Measurements from ENCODE around the gene LRRC36.

Gene LRRC36

DNA sequence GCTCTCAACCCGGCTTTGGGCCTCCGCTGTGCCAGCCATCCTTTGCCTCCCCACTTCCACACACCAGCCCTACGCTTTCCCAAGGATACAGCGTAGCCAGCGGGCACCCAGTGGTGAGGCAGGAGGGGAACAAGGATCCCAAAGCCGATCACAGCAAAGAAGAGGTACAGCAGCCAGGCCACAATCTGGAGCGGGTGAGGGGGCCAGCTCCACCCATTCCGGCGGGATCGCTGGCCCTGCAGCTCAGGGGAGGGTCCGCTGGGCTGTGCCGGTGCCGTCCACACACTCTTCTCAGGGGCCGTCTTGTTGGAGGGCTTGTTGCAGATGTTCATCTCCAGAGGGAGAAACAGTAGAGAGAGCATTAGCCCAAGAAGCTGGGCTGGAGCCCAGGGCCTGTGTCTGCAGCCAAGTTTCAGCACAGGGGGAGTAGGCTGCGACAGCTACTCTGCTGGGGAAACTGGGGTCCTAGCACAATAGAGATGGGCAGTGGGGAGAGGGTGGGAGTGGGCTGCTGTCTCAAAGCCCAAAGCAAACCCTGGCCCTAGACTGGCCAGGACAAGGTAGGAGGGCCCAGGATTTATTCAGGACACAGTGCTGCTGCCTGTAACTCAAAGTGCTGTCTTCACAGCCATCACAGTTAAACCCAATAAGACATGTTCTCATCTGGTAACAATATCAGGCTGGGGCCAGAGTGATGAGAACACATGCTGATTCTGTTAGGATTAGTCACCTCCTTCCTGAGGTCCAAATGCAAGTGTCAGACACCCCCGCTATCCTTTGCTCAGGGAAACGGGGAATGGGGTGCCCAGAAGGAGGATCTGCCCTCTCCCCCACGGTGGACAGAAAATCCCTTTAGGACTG lies 79.7 kb downstream of the LRRC36 start:
- Histone ChIP-seq H4K20me1 (ENCODE audit: low read depth, low read length) (no peaks in the 10 kb centered on the region), H3K79me2 (ENCODE audit: insufficient read depth, low read length) (no peaks in the 10 kb centered on the region), H3K4me3 (ENCODE audit: insufficient read depth, low read length, poor library complexity, severe bottlenecking) (no peak overlapping the region), H3F3A (ENCODE audit: insufficient read depth) (no peaks in the 10 kb centered on the region), H3K9me2 (replicated peaks; ENCODE audit: insufficient read depth, low read length) (no peaks in the 10 kb centered on the region), H2AFZ (ENCODE audit: low read depth, low read length, severe bottlenecking) (no peak overlapping the region), H3K27me3 (ENCODE audit: low read length) (no peaks in the 10 kb centered on the region), H3K9ac (ENCODE audit: low read length) (no peak overlapping the region), H3K9me3 (ENCODE audit: insufficient read depth, low read length) (no peaks in the 10 kb centered on the region), H3K27ac (ENCODE audit: low read depth, low read length) (no peak overlapping the region), H3K36me3 (ENCODE audit: low read length) (no peaks in the 10 kb centered on the region), H3K4me2 (ENCODE audit: low read depth, low read length, poor library complexity, severe bottlenecking) (no peak overlapping the region)
- TF ChIP-seq CTCF (IDR thresholded peaks at IDR 0.05; ENCODE audit: insufficient read depth, low read length, poor library complexity, severe bottlenecking) (no peak), EZH2phosphoT487 (conservative IDR thresholded peaks at IDR 0.05; ENCODE audit: low read length) (no peak)

DNA sequence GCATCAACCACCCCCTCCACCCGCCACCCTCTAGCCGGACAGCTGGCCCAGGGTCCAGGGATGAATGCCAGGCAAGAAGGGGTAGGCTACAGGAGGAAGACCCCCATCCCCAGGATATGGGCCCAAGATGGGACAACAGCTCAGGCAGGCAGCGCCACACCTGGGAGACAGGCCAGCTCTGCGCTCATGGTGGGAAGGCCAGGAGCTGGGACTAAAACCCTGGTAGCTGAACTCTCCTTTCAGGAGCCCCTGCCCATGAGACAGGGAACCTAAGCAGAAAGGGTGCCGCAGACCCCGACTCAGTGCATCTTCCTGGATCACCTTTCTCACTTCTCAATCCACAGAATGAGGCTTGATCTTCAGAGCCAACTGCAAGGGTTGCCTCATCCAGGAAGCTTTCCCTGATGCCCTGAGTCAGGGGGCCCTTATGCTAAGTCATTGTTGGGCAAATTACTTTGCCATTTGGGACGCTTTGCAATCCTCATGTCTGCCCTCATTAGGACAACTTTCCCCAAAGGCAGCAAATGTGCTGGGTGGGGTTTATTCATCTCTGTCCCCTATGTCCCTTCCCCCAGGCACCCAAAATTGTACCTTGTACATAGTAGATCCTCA lies 80.7 kb downstream of the LRRC36 start:
- no peaks in the 10 kb centered on the region for H4K20me1 ChIP-seq (ENCODE audit: low read depth, low read length)
- TF ChIP-seq CTCF (IDR thresholded peaks at IDR 0.05; ENCODE audit: insufficient read depth, low read length, poor library complexity, severe bottlenecking) (no peak), EZH2phosphoT487 (conservative IDR thresholded peaks at IDR 0.05; ENCODE audit: low read length) (no peak)
- H3K9me3 ChIP-seq (ENCODE audit: insufficient read depth, low read length): no peaks in the 10 kb centered on the region
- H3K9ac ChIP-seq (ENCODE audit: low read length): no peak overlapping the region
- H3K9me2 ChIP-seq (replicated peaks; ENCODE audit: insufficient read depth, low read length): no peaks in the 10 kb centered on the region
- H3K79me2 ChIP-seq (ENCODE audit: insufficient read depth, low read length): no peaks in the 10 kb centered on the region
- no peak overlapping the region for H2AFZ ChIP-seq (ENCODE audit: low read depth, low read length, severe bottlenecking)
- no peak overlapping the region for H3K4me2 ChIP-seq (ENCODE audit: low read depth, low read length, poor library complexity, severe bottlenecking)
- no peaks in the 10 kb centered on the region for H3F3A ChIP-seq (ENCODE audit: insufficient read depth)
- no peak overlapping the region for H3K27ac ChIP-seq (ENCODE audit: low read depth, low read length)
- no peak overlapping the region for H3K4me3 ChIP-seq (ENCODE audit: insufficient read depth, low read length, poor library complexity, severe bottlenecking)
- H3K27me3 ChIP-seq (ENCODE audit: low read length): no peaks in the 10 kb centered on the region
- no peaks in the 10 kb centered on the region for H3K36me3 ChIP-seq (ENCODE audit: low read length)

DNA sequence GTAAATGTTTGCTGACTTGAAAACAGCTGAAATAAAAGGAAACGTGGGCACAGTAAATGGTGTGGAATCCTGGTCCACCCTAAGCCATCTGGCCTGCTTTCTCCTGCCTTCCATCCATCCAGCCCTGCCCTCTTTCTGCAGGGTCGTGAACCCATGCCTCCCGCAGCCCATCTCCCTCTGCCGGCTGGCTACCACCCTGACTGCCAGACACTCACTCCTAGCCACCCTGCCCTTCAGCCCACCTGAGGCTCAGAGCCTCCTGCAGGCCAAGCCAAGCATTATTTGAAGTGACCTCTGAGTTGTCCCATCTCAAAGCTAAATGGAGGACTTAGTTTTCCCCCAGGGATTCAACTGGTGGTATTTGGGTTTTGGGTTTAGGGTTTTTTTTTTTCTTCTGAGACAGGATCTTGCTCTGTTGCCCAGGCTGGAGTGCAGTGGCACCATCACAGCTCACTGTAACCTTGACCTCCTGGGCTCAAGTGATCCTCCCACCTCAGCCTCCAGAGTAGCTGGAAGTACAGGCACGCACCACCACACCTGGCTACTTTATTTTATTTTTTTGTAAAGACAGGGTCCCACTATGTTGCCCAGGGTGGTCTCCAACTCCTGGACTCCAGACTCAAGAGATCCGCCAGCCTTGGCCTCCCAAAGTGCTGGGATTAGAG lies 81.3 kb downstream of the LRRC36 start:
- Histone ChIP-seq H3K4me3 (ENCODE audit: insufficient read depth, low read length, poor library complexity, severe bottlenecking) (no peak overlapping the region), H2AFZ (ENCODE audit: low read depth, low read length, severe bottlenecking) (no peak overlapping the region), H3K9me2 (replicated peaks; ENCODE audit: insufficient read depth, low read length) (no peaks in the 10 kb centered on the region), H3K27me3 (ENCODE audit: low read length) (no peaks in the 10 kb centered on the region), H3K36me3 (ENCODE audit: low read length) (no peaks in the 10 kb centered on the region), H3F3A (ENCODE audit: insufficient read depth) (no peaks in the 10 kb centered on the region), H3K4me2 (ENCODE audit: low read depth, low read length, poor library complexity, severe bottlenecking) (no peak overlapping the region), H4K20me1 (ENCODE audit: low read depth, low read length) (no peaks in the 10 kb centered on the region), H3K9ac (ENCODE audit: low read length) (no peak overlapping the region), H3K79me2 (ENCODE audit: insufficient read depth, low read length) (no peaks in the 10 kb centered on the region), H3K9me3 (ENCODE audit: insufficient read depth, low read length) (no peaks in the 10 kb centered on the region), H3K27ac (ENCODE audit: low read depth, low read length) (no peak overlapping the region)
- TF ChIP-seq EZH2phosphoT487 (conservative IDR thresholded peaks at IDR 0.05; ENCODE audit: low read length): no peak
- TF ChIP-seq CTCF (IDR thresholded peaks at IDR 0.05; ENCODE audit: insufficient read depth, low read length, poor library complexity, severe bottlenecking): no peak

Measured in SU-DHL-6 (cell line).